IMR-90 (cell line): ENCODE data around the gene HNRNPH1. TPM values are rescaled to one million over a fixed set of nuclear protein-coding genes. Genes with fewer than 3 reads are reported as not detected.

ENCODE experiments used
- microRNA-seq, 2 experiments: library from miRNA; stranded (forward) in 1 of 2; unstranded in 1 of 2; fragments of 10-50 nt in 1 of 2; fragments of <30 nt in 1 of 2; gene quantifications in 1 of 2; microRNA quantifications in 1 of 2; one replicate each; pipeline versions ENCODE3 to v1.1.0; 2013 to 2020; ENCODE audit not compliant: insufficient read depth in 1 of 2, insufficient read length in 1 of 2, unreplicated experiment in 1 of 2
- polyA plus RNA-seq, 3 experiments: library from polyadenylated mRNA; depleted of rRNA; stranded (reverse); fragments of >200 nt; gene quantifications; 2 replicates each; pipeline ENCODE4 v1.2.3, GENCODE V29; 2012; ENCODE audit warnings: low replicate concordance in 1 of 3
- small RNA-seq, 5 experiments: library from RNA; depleted of rRNA; stranded (forward); fragments of <200 nt; gene quantifications; one replicate each; pipeline ENCODE3, GENCODE V24; 2012
- total RNA-seq: library from RNA; depleted of rRNA; stranded (reverse); fragments of >200 nt; gene quantifications from 2 replicates; pipeline ENCODE4 v1.2.3, GENCODE V29; 2012; rRNA removed

Gene HNRNPH1
- total and polyA plus RNA-seq, 2 of the 4 experiments (the other 2 are of a cell fraction), result 288 to 300 TPM

Small RNA genes within 50 kb of the gene (microRNA-seq; reads per million reads assigned to microRNA genes)
- not detected for gene RF00017 (ENCODE audit: insufficient read depth, insufficient read length)

Small RNA genes within 50 kb of the gene (small RNA-seq; reads per million reads assigned to genes)
- 0 reads per million in 5 experiments for gene RF00017

Other genes with a start within 250 kb of the HNRNPH1 start
- 19.5 and 27.8 TPM in 2 replicates for gene RUFY1, start 73.1 kb downstream of the HNRNPH1 start, total RNA-seq
- gene RUFY1, start 73.1 kb downstream of the HNRNPH1 start, polyA plus RNA-seq (2012; rRNA removed), result 21.4 and 21.8 TPM in 2 replicates
- 0.18 TPM in 1 of 2 replicates, not detected in the other for gene CBY3, start 57.4 kb upstream of the HNRNPH1 start, total RNA-seq
- not detected in 2 replicates for gene CBY3, start 57.4 kb upstream of the HNRNPH1 start, polyA plus RNA-seq (2012; rRNA removed)
- gene CANX, start 75.3 kb upstream of the HNRNPH1 start, total RNA-seq, result 345 and 552 TPM in 2 replicates
- 216 and 233 TPM in 2 replicates for gene CANX, start 75.3 kb upstream of the HNRNPH1 start, polyA plus RNA-seq (2012; rRNA removed)
- gene MAML1, start 109.2 kb upstream of the HNRNPH1 start, total RNA-seq, result 4.7 TPM in 2 replicates
- 10.2 and 20.4 TPM in 2 replicates for gene MAML1, start 109.2 kb upstream of the HNRNPH1 start, polyA plus RNA-seq (2012; rRNA removed)
- not detected in 2 replicates for gene LTC4S, start 170.3 kb upstream of the HNRNPH1 start, total RNA-seq
- gene LTC4S, start 170.3 kb upstream of the HNRNPH1 start, polyA plus RNA-seq (2012; rRNA removed), result 0.72 and 1.9 TPM in 2 replicates
- 53.9 and 73.7 TPM in 2 replicates for gene MGAT4B, start 183.2 kb upstream of the HNRNPH1 start, total RNA-seq
- gene MGAT4B, start 183.2 kb upstream of the HNRNPH1 start, polyA plus RNA-seq (2012; rRNA removed), result 155 and 164 TPM in 2 replicates
- gene SQSTM1, start 197.2 kb upstream of the HNRNPH1 start, total RNA-seq, result 168 and 184 TPM in 2 replicates
- 152 and 201 TPM in 2 replicates for gene SQSTM1, start 197.2 kb upstream of the HNRNPH1 start, polyA plus RNA-seq (2012; rRNA removed)
- 6.6 and 7.2 TPM in 2 replicates for gene MRNIP, start 235.1 kb upstream of the HNRNPH1 start, total RNA-seq
- 20.3 and 24.7 TPM in 2 replicates for gene MRNIP, start 235.1 kb upstream of the HNRNPH1 start, polyA plus RNA-seq (2012; rRNA removed)